GM18498 (cell line): ENCODE data around the gene XAF1.
"Not testable (repeated sequence)": the region's sequence is repeated elsewhere in the genome, so short reads cannot be mapped to it uniquely, and the experiment has no call there.

Source experiments
- ATAC-seq: cut with Tn5 transposase; IDR thresholded peaks from one replicate; pipeline ENCODE4 v1.9.1; 2021; ENCODE audit warnings: mild to moderate bottlenecking, moderate library complexity; ENCODE audit not compliant: unreplicated experiment

Gene XAF1

GRCh38 chr17:6797718-6798351, 42.0 kb downstream of the XAF1 start:
- ATAC-seq, result no peak

- no peak for ATAC-seq
These were observed 43.9 kb downstream of the XAF1 start for GRCh38 chr17:6799738-6800137.

- ATAC-seq, result no peak
These were observed 44.7 kb downstream of the XAF1 start for GRCh38 chr17:6800422-6801027.

- no peak for ATAC-seq
These were observed 55.7 kb downstream of the XAF1 start for GRCh38 chr17:6811510-6811909.

GRCh38 chr17:6812295-6812694, 56.4 kb downstream of the XAF1 start:
- no peak for ATAC-seq

- no peak for ATAC-seq
These were observed 59.9 kb downstream of the XAF1 start for GRCh38 chr17:6815775-6816174.

- ATAC-seq, result not testable (repeated sequence)
These were observed 60.5 kb downstream of the XAF1 start for GRCh38 chr17:6816368-6816767.

- no peak for ATAC-seq
These were observed 63.1 kb downstream of the XAF1 start for GRCh38 chr17:6818938-6819337.

GRCh38 chr17:6823011-6823442, 67.2 kb downstream of the XAF1 start:
- ATAC-seq, result no peak
